ENCODE results near the gene ENTHD1.

- TF ChIP-seq CTCF (IDR thresholded peaks at IDR 0.05; ENCODE audit: poor library complexity, severe bottlenecking) = no peak
- no peak for TF ChIP-seq POLR2AphosphoS5 (IDR thresholded peaks at IDR 0.05)
- no peak for TF ChIP-seq TAF1 (IDR thresholded peaks at IDR 0.05; ENCODE audit: low read depth)
- no peak for TF ChIP-seq EZH2 (IDR thresholded peaks at IDR 0.05; ENCODE audit: borderline replicate concordance, insufficient read depth, low read length, poor library complexity, severe bottlenecking)
- TF ChIP-seq REST (IDR thresholded peaks at IDR 0.05; ENCODE audit: borderline replicate concordance) = no peak
- no peak for TF ChIP-seq SMC3 (conservative IDR thresholded peaks at IDR 0.05; ENCODE audit: poor library complexity)
Observed at GRCh38 chr22:39914584-39914983, 21.0 kb upstream of the ENTHD1 start.
